GM21526 (cell line): ENCODE measurements around the gene CCDC116.
"Not testable (repeated sequence)": the region's sequence is repeated elsewhere in the genome, so short reads cannot be mapped to it uniquely, and the experiment has no call there.

ENCODE experiments used
- ATAC-seq: cut with Tn5 transposase; IDR thresholded peaks from one replicate; pipeline ENCODE4 v1.9.1; 2021; ENCODE audit warnings: moderate library complexity; ENCODE audit not compliant: unreplicated experiment, low FRiP score

The CCDC116 gene

DNA sequence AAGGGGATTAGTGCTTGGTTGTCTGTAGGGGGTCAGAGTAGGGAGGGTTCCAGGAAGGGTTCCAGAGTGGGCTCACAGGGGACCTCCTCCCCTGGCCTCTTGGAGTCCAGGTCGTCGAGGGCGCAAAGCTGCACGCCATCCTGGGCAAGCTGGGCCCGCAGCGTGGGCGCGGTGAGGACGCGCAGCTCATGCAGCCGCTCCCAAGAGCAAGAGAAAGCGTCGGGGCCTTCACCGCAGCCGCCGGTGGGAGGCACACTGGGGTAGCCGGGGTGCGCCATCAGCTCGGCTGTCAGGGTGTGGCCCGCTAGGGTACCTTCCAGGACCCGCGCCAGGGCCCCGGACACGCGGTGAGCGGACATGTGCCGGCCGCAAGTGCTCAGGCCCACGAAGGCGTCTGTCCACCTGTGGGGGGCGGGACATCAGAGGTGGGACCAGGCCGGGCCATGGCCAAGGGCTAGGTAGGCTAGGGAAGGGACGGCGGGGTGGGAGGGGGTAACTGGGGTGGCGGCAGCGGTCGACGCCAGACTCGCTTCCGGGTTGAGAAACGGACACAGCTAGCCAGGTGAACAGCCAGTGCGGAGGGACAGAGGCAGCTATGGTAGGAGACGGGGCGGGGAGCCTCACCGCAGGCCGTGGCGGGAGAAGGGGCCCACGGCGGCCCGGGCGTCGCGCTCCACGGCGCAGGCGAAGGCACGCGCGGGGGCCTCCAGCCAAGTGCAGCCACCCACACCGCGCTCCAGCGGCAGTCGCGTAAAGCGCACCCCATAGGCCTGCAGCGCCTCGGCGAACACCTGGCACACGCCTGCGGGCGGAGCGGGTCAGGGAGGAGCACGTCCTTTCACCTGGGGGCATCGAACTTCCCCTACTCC, 3.9 kb upstream of the CCDC116 start:
- peak; percentile 28 for ATAC-seq

DNA sequence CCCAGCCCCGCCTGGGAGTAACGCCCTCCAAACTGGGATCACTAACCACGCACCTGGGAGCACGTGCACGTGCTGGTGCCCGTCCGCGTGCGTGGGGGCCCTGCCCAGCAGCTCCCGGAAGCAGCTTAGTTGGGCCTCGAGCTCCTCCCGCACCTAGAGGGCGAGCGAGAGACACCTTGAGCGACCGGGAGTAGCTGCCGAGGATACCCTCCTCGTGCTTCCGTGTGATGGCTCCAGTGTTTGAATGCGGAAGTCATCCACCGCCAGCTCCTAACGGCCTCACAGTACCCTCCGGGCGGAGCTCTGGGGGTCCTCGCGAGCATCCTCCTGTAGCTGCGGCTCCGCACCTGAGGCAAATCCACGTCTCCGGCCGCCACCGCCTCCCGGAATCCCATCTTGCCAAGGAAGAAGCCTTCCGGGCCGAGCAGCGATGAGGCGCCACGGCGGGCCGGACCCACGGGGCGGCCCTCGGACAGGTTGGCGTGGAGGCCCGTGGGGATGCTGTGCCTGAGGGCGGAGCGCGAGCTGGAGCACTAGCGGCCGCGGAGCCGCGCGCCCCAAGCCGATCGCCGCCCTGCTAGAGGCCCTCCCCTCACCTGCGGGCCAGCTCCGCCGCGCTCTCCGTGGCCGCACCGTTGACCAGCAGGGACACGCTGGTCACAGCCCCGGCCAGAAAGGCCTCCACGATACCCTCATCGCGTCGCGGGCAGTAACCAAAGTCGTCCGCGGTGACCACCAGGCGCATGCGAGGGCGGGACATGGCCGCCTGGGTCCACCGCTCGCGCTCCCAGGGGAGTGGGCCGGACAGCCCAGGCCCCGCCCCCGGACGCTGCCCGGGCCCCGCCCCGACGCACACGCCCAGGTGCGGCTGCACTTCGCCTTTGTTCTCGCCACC, 3.1 kb upstream of the CCDC116 start, which contains the start of gene YDJC:
Gene YDJC (minus strand): TSS at position 768 of the 895 bp plus-strand sequence. CDS start 8 bp downstream, at position 760.
- peak; percentile 51 for ATAC-seq

DNA sequence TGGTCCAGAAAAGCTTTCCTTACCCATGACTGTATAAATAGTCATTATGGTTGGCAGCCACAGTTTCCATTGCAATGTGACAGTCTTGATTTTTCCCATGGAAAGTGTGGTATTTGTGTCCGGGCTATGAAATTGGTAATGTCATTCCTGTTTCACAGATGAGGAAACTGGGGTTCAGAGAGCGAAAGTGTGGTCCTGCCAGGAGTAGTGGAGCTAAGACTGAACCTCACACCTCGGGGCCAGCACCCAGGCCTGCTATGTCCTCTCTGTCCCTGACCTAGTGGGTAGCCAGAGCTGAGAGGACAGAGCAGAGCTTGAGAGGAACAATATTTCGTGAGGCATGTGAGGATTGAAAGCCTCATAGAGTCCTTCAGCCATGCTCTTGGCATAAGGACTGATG, 1.5 kb upstream of the CCDC116 start:
- ATAC-seq, result no peak

DNA sequence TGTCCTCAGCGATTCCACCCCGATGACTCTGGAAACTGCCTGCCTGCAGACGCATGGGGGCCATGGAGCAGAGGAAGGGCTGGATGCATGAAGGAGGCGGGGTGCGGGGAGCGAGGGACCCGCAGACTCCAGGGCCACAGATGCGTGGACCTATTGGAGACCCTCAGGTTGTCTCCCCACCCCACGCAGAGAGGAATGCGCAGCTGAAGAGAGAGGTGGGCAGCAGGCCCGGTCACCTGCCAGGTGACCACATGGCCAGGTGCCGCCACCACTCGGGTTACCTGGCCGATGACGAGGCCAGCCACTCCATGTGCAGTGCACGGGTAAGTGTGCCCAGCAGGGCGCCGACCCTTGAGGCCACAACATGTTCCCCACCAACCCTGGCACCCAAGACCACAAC, 371 bp downstream of the CCDC116 start:
- no peak for ATAC-seq

DNA sequence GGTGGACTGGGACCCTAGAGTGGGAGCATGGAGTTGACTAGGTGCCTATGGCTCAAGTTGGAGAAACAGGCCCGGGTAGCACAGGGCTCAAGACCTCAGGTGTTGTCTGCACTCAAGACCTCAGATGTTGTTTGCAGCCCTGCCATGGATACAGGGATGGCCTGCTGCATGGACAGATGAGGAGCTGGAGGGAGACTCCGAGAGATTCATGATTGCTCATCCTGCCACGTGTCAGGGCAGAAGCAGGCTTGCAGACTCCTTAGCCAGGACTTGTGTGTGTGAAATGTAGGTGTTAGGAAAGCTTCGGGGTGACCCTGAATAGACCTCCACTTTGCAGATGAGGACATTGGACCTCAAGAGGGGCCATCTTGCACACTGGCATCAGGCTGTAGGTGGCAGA, 921 bp downstream of the CCDC116 start:
- ATAC-seq, result no peak

DNA sequence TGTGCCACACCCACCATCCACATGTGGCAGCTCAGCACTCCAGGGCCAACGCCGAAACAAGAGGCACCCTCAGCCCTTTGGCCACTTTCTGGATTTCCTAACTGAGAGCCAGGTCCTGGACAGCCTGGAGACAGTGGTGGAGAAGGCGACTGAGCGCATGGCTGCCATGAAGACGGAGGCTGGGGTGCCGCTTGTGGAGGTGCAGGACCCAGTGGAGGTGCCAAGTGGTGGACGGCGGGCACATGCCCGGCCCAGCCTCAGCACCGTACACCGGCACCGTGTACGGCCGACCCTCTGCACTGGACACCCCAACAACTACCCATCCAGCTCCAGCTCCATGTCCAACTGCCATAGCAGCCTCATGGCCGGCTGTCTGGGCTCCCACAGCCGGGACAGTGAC, 1.5 kb downstream of the CCDC116 start:
- no peak for ATAC-seq

DNA sequence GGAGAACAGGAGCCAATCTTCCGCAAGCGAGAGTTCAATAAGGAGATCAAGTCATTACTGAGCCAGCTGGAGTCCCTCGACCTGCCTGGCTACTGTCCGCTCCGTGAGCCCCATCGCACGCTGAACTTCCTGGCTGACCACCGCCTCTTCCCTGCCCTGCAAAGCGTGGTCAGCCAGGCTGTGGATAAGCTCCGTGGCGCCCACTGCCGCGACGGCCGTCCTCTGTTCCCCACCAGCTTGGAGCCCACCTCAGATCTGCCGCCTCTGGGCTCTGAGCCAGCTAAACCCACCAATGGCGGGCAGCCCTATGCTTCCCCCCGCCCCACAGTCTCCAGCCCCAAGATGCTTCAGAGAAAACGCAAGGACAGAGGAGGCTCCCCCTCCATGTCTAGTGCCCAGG, 2.3 kb downstream of the CCDC116 start:
- ATAC-seq, result no peak

DNA sequence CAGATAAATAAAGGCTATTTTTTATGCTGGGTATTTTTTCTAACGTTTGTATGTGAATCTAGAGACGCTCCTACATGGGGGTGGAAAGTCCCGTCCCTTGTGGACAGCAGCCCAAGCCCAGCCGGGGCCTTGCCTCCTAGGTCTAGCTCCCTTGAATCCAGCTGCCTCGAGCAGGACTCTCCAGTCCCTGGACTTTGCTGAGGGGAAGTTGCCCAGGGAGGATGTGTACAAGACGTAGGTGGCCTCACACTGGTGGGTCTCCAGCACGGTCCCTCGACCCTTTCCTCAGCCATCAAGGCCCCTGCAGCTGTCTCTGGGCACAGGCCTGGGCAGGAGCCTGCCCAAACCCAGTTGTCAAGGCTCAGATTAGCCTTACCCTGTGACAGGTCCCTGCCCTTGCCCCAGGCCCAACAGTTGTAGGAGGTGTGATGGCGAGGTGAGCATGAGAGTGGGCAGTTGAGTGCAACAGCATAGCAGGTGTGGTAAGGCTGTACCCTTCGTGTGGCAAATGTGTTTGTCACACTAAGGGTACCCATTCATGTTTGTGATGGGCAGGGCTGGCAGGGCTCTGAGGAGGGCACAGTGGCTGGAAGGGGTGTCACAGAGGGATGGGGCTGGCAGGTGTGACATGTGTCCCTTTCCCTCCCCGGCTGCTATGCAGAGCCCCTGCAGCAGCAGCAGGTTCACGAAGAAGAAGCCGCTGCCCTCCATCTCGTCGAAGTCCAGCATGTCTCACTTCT, 3.4 kb downstream of the CCDC116 start:
- ATAC-seq, result no peak

DNA sequence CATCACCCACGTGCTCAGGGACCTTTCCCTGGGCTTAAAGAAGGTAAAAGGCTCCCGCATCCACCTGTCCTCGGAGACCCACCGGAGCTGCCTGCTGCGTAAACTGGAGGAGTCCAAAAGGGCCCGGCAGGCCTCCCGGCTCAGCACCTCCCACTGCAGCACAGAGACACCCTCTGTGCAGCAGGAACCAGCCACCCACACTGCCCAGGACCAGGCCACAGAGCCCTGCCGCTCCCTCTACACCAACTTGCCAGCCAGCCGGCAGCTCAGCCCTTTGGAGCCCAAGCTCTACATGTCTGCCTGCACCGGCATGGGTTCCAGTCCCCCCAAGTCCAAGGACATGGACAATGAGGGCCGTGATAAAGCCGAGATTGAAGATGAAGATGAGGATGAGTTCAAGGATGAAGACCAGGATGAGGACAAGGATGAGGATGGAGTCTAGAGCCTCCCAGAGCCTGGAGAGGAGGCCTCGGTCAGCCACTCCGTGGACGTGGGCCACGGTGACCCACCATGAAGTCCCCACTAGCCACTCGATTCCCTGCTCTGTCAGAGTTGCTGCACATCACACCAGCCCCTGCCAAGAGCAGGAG, 4.2 kb downstream of the CCDC116 start:
- no peak for ATAC-seq

DNA sequence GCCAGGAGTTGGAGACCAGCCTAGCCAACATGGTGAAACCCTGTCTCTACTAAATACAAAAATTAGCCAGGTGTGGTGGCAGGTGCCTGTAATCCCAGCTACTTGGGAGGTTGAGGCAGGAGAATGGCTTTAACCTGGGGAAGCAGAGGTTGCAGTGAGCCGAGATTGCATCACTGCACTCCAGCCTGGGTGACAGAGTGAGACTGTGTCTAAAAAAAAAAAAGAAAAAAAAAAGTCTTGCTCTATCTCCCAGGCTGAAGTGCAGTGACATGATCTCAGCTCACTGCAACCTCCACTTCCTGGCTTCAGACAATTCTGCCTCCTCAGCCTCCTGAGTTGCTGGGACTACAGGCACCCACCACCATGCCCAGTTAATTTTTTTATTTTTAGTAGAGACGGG, 4.9 kb downstream of the CCDC116 start:
- ATAC-seq, result not testable (repeated sequence)

DNA sequence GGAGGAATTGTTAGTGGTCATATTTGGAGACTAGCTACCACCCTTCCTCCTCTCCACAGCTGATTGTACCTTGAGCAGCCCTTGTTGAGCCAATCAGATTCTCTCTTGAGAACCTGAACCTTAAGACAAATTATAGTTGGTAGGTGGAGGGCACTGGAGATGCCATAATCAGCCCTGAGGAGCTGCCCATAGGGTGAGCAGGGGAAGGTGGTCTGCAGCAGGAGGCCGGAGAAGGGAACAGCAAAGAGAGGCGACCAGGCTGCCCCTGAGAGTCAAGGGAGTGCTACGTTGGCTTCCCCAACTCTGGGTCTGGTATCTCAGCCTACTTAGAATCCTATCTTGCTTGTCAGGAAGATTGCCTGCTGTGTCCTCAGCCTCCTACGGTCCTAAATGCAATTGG, 6.8 kb downstream of the CCDC116 start:
- no peak for ATAC-seq

DNA sequence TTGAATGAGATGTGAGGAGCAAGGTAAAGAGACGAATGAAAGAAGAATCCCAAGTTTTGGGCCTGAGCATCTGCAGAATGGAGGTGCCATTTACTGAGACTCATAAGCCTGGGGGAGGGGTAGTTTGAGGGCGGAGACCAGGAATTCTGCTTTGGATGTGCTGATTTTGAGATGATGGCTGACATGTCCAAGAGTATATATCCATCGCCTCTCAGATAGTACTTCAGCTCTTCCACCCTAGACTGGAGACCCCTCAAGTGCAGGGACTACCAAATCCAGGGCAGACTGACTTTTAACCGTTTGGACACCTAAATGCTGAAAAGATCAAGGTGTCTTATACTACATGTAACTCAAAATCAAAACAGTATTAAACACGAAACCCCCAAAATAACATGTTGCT, 8.2 kb downstream of the CCDC116 start:
- ATAC-seq, result no peak

DNA sequence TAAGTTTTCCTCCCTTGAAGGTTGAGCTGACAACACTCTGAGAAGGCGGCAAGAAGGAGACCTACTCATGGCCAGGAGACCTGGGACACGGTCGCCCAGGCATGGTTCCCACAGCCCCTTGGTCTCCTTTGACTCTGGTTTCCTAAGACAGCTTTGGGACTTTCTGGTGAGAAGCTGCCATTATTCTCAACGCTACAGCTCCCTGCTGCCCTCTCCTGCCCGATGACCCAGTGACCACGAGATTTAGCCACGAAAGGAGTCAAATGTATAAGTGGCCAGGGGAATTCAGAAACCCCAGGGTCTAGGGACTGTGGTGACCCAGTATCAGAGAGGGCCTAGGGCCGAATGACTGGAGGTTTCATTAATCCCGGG, 8.8 kb downstream of the CCDC116 start:
- no peak for ATAC-seq

DNA sequence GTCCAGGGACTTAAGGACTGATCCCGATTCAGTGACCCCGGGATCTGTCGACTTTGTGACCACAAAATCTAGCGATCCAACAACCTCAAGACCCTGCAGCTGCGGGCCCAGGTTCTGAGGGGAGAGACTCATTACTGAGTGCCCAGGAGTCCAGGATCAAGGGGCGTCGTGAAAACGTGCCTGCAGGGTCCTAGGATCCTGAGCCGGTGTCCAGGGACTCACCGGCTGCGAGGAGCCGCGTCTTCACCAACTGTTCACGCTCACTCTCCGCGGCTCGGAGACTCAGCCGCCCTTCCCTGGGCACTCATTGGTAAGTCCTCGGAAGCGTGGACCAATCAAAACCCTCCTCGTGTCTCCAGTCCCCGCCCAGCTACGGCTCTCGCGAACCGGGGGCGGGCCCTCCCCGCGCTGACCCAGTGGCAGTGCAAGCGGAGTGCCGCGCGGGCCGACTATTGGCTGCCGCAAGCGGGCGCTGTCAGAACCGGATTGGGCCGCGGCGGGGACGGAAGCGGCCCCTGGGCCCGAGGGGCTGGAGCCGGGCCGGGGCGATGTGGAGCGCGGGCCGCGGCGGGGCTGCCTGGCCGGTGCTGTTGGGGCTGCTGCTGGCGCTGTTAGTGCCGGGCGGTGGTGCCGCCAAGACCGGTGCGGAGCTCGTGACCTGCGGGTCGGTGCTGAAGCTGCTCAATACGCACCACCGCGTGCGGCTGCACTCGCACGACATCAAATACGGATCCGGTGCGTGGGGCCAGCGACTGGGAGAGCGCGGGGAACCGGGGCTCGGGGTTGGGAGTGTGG, 9.4 kb downstream of the CCDC116 start, which contains the start of gene SDF2L1:
Gene SDF2L1 (plus strand): TSS at position 514 of the 795 bp plus-strand sequence. CDS start 35 bp downstream, at position 549.
- peak; percentile 87 for ATAC-seq

DNA sequence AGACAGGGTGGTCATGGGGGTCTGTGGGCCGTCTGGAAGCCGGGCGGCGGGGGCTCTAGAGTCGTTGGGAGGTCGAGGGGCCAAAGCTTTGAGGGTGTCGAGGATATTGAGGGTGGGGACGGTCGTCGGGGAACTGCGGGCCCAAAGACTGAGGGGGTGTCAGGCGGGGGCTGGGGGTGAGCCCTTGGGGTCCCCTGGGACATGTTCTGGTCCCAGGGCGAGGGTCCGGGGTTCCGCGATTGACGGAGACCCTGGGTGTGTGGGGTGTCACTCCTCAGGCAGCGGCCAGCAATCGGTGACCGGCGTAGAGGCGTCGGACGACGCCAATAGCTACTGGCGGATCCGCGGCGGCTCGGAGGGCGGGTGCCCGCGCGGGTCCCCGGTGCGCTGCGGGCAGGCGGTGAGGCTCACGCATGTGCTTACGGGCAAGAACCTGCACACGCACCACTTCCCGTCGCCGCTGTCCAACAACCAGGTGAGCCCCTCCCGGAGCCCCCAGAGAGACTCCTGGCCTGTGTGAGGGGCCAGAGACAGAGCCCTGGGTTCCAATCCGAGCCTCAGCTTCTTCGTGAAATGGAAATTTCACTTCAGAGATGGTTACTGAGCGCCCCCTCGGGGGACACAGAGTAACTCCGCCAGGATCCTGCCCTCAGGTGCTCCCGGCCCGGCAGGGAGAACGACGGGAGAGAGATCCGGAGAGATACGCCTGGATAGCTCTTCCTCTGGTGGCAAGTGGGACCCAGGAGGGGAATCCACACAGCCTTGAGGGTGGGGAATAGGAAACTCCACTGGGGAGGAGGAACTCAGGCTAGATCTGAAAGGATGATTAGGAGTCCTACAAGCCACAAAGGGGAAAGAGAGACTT, 10.3 kb downstream of the CCDC116 start:
- ATAC-seq, result no peak

DNA sequence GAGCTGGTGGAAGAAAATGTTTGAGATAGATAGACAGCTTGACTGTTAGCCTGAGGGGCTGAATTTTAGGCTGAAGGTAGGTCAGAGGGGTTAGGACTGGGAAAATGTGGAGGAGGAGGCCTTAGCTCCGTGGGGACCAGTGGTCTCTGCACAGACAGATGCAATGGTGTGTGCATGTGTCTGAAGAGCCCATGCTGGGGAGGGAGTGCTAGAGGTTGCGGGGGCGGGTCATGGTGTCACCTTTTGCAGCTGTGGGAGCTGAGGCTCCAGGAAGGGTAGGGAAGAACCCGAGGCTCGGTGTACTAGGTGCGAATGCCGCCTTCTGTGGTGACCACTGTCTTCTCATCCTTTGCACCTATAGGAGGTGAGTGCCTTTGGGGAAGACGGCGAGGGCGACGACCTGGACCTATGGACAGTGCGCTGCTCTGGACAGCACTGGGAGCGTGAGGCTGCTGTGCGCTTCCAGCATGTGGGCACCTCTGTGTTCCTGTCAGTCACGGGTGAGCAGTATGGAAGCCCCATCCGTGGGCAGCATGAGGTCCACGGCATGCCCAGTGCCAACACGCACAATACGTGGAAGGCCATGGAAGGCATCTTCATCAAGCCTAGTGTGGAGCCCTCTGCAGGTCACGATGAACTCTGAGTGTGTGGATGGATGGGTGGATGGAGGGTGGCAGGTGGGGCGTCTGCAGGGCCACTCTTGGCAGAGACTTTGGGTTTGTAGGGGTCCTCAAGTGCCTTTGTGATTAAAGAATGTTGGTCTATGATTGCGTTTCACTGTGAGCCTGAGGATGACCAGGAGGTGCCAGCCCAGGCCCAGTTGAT, 11.2 kb downstream of the CCDC116 start:
- no peak for ATAC-seq

DNA sequence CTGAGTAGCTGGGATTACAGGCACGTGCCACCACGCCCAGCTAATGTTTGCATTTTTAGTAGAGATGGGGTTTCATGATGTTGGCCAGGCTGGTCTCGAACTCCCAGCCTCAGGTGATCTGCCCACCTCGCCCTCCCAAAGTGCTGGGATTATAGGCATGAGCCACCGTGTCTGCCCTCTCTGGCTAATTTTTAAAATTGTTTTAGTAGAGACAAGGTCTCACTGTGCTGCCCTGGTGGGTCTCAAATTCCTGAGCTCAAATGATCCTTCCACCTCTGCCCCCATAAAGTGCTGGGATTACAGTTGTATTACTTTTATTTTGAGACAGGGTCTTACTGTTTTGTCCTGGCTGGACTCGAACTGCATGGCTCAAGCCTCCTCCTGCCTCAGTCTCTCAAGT, 13.0 kb downstream of the CCDC116 start:
- ATAC-seq, result not testable (repeated sequence)
